Tongue (tissue), 2 donors: ENCODE data around the gene ABCA4. TPM values are rescaled to one million over a fixed set of nuclear protein-coding genes. Genes with fewer than 3 reads are reported as not detected.
A peak's percentile ranks its signal among the peaks of the same experiment; 100 is the strongest.
"Not testable (repeated sequence)": the region's sequence is repeated elsewhere in the genome, so short reads cannot be mapped to it uniquely, and the experiment has no call there.

Source experiments
- DNase-seq: peaks from one replicate; pipeline ENCODE4 v3.0.0-alpha.2; 2015
- total RNA-seq: library from RNA; depleted of rRNA; stranded (reverse); fragments of >200 nt; gene quantifications from one replicate; pipeline ENCODE4 v1.2.3, GENCODE V29; 2014

ABCA4 gene
- total RNA-seq = 2.2 TPM

GRCh38 chr1:94120991-94121390 lies at the start of gene ABCA4:
Gene ABCA4, minus strand, starts transcription at chr1:94121148. Its CDS starts 103 bp downstream, at chr1:94121045.
- DNase-seq = no peak

- DNase-seq = peak; percentile 30
Observed at GRCh38 chr1:94169126-94169525, 48.2 kb upstream of the ABCA4 start.

DNA sequence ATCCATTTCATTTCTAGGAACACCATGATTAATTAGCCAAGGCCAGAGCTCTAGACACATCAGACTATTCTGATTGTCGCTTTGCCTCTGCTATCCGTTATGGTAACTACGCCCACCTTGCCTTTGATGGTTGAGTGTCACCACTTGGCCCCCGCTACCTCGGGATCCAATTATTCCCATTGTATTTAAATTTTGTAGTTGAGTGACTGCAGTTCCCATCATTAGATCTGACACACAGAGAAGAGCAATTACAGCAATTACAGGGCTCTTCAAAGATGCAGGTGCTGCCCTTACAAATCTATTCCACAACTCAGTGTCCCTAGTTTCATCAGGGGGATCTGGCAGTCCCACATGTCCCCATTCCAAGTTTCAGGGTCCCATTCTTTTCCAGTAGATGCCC lies 44.9 kb upstream of the ABCA4 start:
- no peak for DNase-seq

- not testable (repeated sequence) for DNase-seq
Observed at GRCh38 chr1:94164885-94165284, 43.9 kb upstream of the ABCA4 start.

- DNase-seq = not testable (repeated sequence)
Observed at GRCh38 chr1:94164121-94164520, 43.2 kb upstream of the ABCA4 start.

- DNase-seq = not testable (repeated sequence)
Observed at GRCh38 chr1:94163249-94163648, 42.3 kb upstream of the ABCA4 start.

GRCh38 chr1:94160811-94161210 lies 39.9 kb upstream of the ABCA4 start:
- DNase-seq = peak; percentile 42

DNA sequence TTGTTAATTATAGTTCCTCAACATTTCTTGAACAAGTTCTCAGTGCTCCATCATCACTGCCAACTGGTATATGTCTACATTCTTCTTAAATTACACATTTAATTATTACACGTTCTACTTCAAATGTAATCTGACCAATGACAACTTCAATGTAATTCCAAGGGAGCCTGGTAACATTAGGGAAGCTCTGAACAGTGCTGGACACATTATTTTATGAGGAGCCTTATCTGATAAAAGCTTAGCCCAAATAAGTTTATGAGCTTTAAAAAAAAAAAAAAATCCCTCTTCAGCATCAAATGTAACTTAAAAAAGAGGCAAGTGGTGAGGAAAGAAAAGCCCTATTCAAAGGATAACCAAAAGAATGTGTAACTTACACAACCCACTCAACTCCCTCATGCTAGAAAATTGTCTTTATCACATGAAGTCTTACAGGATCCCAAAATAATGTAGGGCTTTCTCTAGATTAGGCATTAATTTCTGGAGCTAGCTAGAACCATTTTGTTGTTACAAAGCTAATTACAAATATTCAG lies 35.2 kb upstream of the ABCA4 start:
- no peak for DNase-seq

DNA sequence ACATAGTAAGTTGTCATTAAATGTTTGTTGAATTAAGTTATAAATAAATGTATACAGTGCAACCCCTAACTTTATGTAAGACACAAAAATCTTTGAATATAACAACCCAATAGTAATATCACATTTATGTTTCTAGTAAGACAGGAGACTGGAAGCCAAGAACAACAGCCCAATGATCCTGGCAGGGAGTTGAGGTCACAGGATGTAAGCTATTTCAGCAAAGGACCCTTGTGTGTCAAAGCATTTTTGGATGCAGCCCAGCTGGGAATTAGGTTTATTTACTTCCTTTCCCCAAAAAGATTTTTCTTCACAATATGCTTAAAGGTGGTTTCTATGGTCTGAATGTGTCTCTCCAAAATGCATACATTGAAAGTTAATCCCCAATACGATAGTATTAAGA lies 34.0 kb upstream of the ABCA4 start:
- DNase-seq = no peak

DNA sequence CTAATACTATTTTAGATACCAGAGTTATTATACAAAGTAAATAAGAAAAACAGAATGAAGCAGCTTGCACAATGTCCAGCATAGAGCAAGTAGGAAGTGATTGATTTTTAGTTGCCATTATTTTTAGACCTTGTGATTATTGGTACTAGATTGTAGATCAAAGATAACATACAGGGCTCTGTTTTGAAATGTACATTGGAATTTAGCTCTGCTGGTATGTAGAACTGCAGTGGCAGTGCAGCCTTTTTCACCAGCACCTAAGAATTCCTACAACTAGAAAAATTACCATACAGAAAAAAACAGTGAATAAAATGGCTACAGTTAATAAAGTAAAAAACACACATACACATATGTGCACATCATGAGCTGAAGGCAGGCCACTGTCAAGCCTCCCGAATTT lies 32.2 kb upstream of the ABCA4 start:
- no peak for DNase-seq

- not testable (repeated sequence) for DNase-seq
Observed at GRCh38 chr1:94149166-94149565, 28.2 kb upstream of the ABCA4 start.

DNA sequence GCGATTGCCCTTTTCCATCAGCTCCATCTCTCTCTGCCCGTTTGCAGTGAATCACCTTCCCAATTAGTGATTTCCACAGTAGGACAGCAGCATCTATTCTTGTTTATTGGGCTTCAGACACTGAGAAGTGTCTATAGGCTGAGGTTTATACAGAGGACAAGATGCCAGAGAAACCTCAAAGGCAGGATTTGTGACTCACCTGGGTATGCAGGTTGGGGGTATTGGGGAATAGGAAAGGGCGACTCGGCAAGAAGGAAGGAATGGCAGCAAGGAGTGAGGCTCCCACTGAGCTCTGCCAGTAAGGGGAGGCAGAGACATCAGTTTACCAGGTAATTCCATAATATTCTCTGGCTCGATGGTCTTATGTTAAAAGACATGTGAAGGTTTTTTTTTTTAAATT lies 25.3 kb upstream of the ABCA4 start:
- no peak for DNase-seq

- DNase-seq = no peak
Observed at GRCh38 chr1:94144836-94145235, 23.9 kb upstream of the ABCA4 start.

GRCh38 chr1:94143809-94144176 lies 22.8 kb upstream of the ABCA4 start:
- no peak for DNase-seq

- no peak for DNase-seq
Observed at GRCh38 chr1:94143173-94143808, 22.3 kb upstream of the ABCA4 start.

- DNase-seq = no peak
Observed at GRCh38 chr1:94142583-94142982, 21.6 kb upstream of the ABCA4 start.

GRCh38 chr1:94142022-94142421 lies 21.1 kb upstream of the ABCA4 start:
- no peak for DNase-seq

- no peak for DNase-seq
Observed at GRCh38 chr1:94132111-94132510, 11.2 kb upstream of the ABCA4 start.

DNA sequence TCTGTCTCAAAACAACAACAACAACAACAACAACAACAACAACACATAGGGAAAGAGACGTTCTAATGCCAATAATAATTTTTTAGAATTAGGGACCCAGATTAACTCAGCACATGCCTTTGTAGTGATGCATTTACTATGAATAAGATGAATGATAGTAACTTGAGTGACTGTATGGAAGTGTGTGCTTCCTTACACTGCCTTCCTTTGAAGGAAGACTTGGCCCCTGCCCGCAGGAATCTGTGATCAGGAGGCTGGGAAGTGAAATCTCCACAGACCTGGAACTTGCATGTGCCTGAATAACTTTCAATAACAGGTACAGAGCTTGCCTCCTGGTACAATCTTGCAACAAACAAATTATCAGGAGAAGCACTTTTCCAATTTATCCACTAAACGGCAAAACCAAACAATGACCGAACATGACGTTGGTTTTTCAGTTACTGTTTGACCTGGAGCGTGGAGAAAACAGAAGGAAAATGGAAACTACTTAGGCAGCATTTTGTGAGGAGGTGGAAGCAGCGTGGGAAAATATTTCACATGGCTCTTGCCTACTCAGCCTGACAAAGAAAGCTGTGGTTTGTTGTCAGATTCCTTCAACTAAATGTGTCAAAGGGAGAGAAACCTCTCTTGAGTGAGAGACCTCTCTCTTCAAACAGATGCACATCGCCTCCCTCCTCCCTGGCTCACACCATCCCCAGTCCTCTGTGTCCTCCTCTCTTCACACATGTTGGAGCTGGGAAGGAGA lies 10.1 kb upstream of the ABCA4 start:
- no peak for DNase-seq

DNA sequence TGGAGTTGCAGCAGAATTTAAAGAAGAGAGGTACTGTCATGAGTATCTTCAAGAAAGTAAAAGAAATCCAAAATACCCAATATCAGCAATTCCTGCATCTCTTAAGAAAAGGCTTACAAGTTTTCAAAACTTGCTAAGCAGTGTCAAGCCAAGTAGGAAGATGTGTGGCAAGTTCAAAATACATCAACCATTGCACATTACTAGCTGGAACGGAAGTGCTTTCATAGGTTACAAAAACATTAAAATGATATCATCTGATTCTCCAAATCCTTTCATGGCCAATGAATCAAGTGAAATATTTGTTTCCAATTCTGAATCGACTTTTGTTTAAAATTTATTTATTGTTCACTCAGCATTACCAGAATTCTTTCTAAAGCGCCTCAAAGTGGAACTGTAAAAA lies 5.7 kb upstream of the ABCA4 start:
- no peak for DNase-seq

GRCh38 chr1:94125551-94126514 lies 4.9 kb upstream of the ABCA4 start:
- peak; percentile 76 for DNase-seq

DNA sequence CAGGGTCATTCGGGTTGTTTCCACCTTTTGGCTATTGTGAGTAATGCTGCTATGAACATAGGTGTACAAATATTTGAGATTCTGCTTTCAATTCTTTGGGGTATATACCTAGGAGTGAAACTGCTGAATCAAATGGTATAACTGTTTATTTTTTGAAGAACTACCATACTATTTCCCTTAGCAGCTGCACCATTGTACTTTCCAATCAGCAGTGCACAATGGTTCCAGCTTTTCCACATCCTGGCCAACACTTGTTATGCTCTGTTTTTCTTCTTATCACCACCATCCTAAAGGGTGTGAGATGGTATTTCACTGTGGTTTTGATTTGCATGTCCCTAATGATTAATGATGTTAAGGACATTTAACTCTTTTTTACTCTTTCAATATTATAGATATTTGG lies 3.6 kb upstream of the ABCA4 start:
- no peak for DNase-seq
